Stimulated activated CD4-positive, alpha-beta T cell treated with anti-CD3 and anti-CD28 coated beads, TNF-alpha, amount 100 ng/mL, for 48 hours (primary cell): Measurements from ENCODE around the gene TBL3.
"Not testable (repeated sequence)": the region's sequence is repeated elsewhere in the genome, so short reads cannot be mapped to it uniquely, and the experiment has no call there.

Source experiments
- DNase-seq, 3 donors: peaks; one replicate each; pipeline ENCODE4 v3.0.0-alpha.2; 2020; ENCODE audit warnings: low read depth in 3 of 3

The TBL3 gene

DNA sequence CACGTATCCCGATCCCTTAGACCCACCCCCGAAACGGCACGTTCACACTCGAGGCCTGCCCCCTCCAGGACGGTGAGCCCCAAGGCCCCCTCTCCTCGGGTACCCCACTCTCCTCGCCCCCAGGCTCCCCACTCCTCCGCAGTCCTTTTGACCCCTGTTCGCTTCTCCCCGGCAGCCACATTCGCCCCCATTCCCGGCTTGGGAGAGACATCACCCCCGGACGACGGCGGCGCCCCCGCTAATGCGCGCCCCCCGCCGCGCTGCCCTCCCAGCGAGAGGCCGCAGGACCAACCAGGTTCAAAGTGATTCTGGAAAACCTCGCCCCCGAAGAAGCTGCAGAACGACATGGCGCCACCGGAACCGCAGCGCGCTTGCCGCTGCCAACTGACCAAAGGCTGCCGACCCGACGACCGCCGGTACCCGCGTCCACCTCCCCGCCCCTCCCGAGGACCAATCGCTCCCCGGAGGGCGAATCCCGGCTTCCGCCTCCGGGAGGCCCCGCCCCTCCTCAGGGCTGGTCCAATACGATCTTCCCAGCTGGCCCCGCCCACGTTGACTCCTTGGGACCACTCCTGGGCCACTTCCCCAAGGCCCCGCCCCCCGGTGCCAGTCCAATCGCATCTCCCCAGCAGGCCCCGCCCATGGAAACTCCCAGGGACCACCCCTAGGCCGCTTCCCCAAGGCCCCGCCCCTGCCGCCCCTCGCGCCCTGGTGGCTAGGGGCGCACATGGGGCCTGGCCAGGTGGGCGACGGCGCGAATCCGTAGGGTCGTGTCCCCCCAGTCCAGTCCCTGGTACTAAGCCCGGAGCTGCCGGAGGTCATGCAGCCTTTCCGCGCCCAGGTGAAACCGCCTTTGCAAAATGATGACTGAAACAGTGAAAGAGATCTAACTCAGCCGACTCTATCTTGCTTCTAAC, 28.8 kb upstream of the TBL3 start, which contains the start of gene MSRB1:
MSRB1 (minus strand) TSS at position 390 of the 917 bp plus-strand sequence; CDS start at position 347, 43 bp downstream.
- DNase-seq, result peak; percentile 99 to 100 (median 100)

DNA sequence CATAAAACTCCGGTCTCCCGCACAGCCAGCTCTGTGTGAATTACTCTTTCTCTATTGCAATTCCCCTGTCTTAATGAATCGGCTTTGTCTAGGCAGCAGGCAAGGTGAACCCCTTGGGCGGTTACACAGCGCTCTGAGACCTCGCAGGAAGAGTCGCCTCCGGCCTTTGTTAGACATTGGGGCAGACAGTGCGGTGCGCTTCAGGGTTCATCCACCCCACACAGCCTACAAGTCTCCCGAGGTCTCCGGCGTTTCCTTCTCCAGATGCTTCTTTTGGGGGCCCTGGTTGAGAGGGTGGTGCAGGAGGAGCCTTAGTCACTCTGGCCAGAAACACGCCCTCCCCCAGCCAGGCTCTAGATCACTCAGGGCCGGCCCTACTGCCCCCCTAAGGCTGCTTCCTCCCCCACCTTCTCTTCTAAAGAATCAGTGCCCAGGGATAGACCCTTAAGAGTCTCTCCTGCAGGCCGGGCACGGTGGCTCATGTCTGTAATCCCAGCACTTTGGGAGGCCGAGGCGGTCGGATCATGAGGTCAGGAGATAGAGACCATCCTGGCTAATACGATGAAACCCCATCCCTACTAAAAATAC, 27.1 kb upstream of the TBL3 start:
- no peak for DNase-seq

DNA sequence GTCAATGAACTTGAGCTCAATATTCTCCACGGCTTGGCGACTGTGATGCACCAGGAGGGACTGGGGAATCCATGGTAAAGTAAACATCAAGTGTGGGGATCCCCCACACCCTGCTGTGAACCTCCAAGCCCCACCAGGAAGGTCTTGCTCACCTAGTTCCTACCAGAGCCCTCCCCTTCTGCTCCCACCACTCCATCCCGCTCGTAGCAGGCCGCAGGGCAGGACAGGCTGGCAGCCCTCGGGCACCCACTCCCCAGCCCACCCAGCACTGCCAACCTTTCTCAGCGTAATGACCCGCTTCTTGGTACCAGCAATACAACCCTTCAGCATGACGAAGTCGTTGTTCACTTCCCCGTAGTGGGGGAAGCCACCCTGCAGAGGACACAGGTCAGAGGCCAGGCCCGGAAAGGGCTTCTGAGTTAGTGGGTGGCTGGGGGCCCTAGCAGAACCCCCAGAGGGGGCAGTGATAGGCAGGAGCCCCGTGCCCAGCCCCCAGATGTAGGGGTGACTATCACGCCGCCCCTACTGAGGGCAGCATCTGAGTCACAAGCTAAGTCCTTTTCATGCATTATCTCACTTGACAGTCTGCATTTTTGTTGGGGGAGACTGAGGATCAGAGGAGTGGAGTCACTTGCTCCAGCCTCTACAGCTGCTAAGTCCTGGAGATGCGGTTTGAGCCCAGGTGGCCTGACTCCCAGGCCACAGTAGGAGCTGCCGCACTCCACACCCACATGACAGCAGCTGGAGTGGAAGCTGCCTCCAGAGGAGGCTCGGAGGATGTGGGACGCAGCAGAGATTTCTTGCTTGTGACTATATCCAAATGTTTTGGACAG, 26.1 kb upstream of the TBL3 start:
- no peak for DNase-seq

DNA sequence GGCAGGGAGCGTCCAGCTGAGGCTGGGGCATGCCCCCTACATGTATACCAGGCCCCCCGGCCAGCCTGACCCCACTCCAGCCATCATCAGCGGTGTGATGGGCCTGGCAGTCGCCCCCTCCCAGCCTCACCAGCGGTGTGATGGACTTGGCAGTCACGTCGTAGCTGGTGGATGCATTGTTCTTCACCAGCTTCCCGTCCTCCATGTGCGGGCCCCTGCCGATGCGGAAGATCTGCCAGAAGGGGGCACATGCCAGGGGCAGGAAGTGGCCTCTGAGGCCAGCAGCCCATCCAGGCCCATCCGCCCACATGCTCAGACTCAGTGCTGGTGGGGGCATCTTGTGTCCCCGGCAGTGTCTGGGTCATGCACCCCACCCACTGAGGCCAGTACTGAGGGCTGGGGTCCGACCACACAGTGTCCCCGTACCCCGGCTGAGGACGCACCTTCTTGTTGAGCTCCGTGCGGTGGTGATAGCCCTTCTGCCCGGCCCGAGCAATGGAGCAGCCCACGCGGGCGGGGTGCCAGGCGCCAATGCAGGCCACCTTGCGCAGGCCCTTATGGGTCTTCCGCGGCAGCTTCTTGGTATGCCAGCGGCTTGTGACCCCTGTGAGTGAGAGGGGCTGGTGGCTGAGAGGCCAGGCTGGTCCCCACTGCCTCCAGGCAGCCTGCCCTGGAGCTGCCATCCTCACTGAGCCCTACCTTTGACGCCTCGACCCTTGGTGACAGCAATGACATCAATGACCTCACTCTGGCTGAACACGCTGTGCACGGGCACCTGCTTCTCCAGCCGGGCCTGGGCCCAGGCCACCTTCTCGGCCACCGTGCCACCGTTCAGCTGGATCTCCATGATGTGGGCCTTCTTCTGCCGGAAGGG, 25.1 kb upstream of the TBL3 start:
- no peak for DNase-seq

- no peak for DNase-seq
Observed at GRCh38 chr16:1947369-1947670, 24.5 kb upstream of the TBL3 start.

- no peak for DNase-seq
Observed at GRCh38 chr16:1949507-1949906, 22.3 kb upstream of the TBL3 start.

DNA sequence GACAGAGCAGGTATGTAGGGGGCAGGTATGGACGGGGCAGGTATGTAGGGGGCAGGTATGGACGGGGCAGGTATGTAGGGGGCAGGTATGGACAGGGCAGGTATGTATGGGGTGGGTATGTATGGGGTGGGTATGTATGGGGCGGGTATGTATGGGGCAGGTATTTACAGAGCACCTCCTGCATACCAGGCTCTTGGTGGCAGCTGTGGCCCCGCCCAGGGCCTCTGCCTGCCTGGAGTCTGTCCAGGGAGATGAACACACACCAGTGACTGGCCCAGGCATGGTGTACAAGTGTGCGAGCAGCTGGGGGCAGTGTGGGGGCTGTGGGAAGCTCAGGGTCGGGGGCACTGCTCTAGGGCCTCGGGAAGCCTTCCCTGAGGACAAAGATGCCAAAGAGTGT, 21.8 kb upstream of the TBL3 start:
- DNase-seq, result no peak

GRCh38 chr16:1950559-1950958, 21.3 kb upstream of the TBL3 start:
- DNase-seq, result no peak

DNA sequence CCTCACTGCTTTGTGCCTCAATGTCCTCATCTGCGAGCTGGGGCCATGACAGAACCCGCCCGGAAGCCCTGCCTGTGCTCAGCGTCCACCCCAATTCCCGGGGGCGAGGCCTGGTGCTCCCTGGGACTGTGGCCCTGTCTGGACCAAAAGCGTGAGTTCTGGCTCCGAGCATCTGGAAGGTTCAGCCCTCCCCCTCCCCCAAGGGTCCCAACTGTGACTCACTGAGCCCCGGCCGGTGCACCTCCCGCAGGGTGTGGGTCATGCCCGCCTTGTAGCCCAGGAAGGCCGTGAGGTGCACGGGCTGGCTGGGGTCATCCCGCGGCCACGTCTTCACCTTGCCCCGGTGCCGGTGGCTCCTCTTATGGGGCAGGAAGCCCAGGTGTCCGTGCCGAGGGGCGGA, 18.1 kb upstream of the TBL3 start:
- DNase-seq, result no peak

DNA sequence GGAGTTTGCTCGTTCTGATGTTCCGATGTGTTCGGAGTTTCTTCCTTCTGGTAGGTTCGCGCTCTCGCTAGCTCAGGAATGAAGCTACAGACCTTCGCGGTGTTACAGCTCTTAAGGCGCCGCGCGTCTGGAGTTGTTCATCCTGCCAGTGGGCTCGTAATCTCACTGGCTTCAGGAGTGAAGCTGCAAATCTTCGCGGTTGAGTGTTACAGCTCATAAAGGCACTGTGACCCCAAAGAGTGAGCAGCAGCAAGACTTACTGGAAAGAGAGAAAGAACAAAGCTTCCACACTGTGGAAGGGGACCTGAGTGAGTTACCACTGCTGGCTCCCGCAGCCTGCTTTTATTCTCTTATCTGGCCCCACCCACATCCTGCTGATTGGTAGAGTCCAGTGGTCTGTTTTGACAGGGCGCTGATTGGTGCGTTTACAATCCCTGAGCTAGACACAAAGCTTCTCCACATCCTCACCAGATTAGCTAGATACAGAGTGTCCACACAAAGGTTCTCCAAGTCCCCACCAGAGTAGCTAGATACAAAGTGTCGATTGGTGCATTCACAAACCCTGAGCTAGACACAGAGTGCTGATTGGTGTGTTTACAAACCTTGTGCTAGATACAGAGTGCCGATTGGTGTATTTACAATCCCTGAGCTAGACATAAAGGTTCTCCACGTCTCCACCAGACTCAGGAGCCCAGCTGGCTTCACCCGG, 14.3 kb upstream of the TBL3 start:
- not testable (repeated sequence) for DNase-seq

GRCh38 chr16:1958143-1958491, 13.7 kb upstream of the TBL3 start:
- not testable (repeated sequence) for DNase-seq

DNA sequence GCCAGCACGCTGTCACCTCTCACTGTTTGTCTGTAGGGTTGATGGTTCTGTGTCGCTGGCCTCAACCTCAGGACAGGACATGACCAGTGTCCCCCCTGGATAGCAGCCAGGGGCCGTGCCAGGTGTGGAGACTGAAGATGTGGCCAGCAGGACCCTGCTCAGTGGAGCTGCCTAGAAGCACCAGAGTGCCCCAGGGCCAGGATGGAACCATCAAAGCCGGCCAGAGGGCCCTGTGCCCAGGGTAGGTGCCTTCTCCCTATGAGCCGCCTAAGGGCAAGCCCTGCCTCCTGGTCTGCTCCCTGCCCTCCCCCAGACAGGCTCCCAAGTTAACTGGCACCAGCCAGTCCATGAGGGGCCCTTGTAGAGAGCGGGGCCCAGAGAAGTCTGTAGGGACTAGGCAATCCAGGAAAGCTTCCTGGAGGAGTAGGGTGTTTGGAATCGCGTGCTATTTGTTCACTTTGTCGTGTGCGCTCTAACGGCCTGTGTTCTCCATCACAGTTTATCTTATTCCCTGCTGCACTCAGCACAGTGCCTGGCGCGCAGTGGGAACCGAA, 13.1 kb upstream of the TBL3 start:
- no peak for DNase-seq

- DNase-seq, result peak; percentile 82 to 91 (median 83)
Observed at GRCh38 chr16:1959269-1960039, 12.4 kb upstream of the TBL3 start, which contains the start of gene NDUFB10. Gene NDUFB10, plus strand, starts transcription at chr16:1959538. Its CDS starts 87 bp downstream, at chr16:1959625.

DNA sequence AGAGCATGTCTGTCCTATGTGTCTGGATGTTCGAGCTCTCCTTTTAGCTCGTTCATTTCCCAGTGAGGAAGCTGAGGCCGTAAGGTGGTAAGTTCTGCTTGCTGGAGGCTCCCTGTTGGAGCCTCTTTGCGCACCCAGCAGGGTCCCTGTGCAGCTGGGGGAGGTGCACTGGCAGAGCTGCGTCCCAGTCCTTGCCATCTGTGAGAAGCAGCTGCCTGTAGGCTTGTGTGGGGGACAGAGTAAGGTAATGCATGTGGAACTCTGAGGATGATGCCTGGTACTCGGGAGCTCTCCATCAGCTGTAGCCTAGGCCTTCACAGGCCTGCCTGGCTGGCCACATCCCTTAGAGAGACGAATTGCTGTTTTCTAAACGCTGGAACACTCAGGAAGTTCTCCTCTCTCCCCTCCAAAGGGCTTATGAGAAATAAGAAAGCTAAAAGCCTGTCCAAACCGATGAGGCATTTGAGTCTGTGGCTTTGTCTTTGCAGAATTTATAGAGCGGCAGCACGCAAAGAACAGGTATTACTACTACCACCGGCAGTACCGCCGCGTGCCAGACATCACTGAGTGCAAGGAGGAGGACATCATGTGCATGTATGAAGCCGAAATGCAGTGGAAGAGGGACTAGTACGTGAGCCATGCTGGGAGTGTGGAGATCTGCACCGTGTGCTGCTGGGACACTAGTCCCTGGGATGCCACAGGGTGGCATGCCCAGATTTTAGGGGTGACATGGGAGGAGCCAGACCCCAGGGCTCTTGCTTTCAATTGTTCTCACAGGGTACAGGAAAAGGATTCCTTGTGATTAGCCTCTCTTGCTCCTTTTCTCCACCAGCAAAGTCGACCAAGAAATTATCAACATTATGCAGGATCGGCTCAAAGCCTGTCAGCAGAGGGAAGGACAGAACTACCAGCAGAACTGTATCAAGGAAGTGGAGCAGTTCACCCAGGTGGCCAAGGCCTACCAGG, 10.9 kb upstream of the TBL3 start:
- no peak for DNase-seq

GRCh38 chr16:1961651-1962067, 10.2 kb upstream of the TBL3 start:
- no peak for DNase-seq

DNA sequence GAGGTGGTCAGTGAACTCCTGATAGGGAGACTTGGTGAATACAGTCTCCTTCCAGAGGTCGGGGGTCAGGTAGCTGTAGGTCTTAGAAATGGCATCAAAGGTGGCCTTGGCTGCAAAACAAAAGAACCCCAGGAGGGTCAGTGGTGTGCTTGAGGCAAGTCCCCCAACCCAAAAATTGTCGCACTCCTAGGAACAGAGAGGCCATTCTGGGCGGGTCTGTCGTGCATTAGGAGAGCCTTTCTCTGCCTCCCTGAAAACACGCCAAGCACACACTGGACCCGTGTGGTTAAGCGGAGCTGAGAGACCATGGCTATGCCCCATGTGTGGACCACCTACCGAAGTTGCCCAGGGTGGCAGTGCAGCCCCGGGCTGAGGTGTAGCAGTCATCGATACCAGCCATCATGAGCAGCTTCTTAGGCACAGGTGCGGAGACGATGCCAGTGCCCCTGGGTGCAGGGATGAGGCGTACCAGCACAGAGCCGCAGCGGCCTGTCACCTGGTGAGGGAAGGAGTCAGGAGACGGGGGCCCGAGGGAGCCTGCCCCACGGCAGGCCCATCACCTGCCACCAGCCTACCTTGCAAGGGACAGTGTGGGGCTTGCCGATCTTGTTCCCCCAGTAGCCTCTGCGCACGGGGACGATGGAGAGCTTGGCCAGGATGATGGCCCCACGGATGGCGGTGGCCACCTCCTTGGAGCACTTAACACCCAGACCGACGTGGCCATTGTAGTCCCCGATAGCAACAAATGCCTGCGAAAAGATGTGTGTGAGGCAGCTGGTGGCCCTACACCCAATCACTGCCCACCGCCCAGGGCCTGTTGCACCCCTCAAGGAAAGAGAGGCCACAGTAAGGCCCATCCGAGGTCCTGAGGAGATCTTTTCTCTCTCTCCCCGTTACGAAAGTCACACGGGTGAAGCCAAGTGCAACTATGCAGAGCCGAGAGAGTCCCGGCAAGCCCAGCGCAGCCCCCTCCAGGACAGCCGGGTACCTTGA, 9.4 kb upstream of the TBL3 start:
- DNase-seq, result not testable (repeated sequence)

DNA sequence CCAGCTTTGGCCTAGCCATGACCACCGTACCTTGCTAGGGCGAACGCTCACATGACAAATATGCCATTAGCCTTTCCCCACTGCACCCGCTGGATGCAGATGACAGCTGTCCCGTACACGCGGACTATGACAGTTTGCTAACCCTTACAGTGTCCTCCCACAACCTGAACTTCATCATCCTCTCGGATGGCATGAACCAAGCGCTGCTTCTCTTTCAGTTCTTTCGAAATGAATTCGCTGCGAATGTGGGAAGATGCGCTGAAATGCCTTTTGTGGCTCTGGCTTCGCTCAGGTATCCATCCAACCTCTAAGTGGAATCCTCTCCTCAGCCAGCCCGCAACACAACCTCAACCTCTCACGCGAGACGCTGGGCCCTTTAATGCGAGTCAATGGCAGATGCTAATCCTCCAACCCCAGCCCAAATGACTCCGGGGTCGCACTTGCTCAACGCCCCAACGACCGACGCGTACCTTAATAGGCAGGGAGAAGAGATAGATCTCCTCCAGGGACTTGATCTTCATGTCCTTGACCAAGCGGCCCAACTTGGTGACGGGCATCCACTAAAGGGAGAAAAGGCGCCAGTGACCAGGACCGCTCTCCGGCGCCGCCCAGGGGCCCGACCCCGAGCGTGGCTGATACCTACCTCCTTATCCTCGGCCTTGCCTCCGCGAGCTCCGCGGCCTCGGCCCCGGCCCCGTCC, 7.9 kb upstream of the TBL3 start:
- DNase-seq, result no peak
